ENCODE results near the gene METTL17. TPM values are rescaled to one million over a fixed set of nuclear protein-coding genes. Genes with fewer than 3 reads are reported as not detected.
"Not testable (repeated sequence)": the region's sequence is repeated elsewhere in the genome, so short reads cannot be mapped to it uniquely, and the experiment has no call there.

METTL17 gene
- total RNA-seq, 1 experiment from 2014 or later: 80.5 TPM

DNA sequence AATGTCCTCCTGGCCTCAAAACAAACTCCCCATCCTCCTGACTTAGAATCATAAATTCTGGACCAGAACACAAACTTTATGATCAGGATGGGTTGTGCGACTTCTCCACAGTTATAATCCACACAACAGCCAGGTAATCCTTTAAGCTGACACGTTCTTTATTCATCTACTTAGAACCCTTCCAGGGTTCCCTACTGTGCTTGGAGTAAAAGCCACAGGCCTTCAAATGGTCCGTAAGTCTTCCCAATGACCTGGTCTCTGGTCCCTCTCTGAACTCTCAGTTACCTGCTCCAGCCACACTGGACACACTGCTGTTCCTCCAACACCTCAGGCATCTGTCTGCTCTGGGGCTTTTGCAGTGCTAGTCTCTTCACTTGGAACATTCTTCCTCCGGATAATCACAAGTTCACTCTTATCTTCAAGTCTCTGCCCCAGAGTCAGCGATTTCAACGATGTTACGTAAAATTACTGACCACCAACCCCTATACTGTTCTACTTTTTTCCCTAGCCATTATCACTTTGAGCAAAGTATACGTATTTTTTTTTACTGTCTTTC lies 50.7 kb downstream of the METTL17 start:
- Mint-ChIP-seq H3K9me3 (ENCODE audit: unreplicated experiment) (no peaks in the 10 kb centered on the region), H3K36me3 (ENCODE audit: insufficient read depth, unreplicated experiment) (no peaks in the 10 kb centered on the region)

DNA sequence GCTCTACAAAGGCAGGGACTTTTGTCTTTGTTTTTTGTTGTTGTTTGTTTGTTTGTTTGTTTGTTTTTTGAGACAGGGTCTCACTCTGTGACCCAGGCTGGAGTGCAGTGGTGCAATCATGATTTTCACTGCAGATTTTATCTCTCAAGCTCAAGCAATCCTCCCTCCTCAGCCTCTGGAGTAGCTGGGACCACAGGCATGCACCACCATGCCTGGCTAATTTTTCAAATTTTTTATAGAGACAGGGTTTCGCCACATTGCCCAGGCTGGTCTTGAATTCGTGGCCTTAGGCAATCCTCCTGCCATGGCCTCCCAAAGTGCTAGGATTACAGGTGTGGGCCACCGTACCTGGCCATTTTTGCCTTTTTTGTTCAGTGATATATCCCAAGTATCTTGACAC lies 51.2 kb downstream of the METTL17 start:
- H3K9me3 Mint-ChIP-seq (ENCODE audit: unreplicated experiment); H3K27ac Mint-ChIP-seq (ENCODE audit: unreplicated experiment): not testable (repeated sequence)

More for the DNA sequence above, 50.7 kb downstream of the METTL17 start:
- Histone ChIP-seq H3K9me3 (no peaks in the 10 kb centered on the region), H3K4me1 (peaks cover 24% of the 10 kb centered on the region), H3K36me3 (ENCODE audit: control insufficient read depth, insufficient read depth, low read length) (no peaks in the 10 kb centered on the region), H3K27me3 (replicated peaks; ENCODE audit: control insufficient read depth, insufficient read depth, low read length) (no peaks in the 10 kb centered on the region), H3K4me3 (ENCODE audit: low read depth, low read length) (no peak overlapping the region)
- Mint-ChIP-seq H3K27ac (ENCODE audit: unreplicated experiment) (no peak overlapping the region), H3K4me3 (ENCODE audit: unreplicated experiment) (no peak overlapping the region), H3K27me3 (ENCODE audit: insufficient read depth, unreplicated experiment) (peaks cover 16% of the 10 kb centered on the region), H3K4me1 (ENCODE audit: low read depth, unreplicated experiment) (peaks cover 21% of the 10 kb centered on the region)
- intact Hi-C loops (cut with micrococcal nuclease; ENCODE audit: unreplicated experiment): loop anchor here (1.0 kb wide), 4 partner anchors 26 to 183 kb away; no protein-coding TSS in a partner anchor
- TF ChIP-seq, protein P1, sequence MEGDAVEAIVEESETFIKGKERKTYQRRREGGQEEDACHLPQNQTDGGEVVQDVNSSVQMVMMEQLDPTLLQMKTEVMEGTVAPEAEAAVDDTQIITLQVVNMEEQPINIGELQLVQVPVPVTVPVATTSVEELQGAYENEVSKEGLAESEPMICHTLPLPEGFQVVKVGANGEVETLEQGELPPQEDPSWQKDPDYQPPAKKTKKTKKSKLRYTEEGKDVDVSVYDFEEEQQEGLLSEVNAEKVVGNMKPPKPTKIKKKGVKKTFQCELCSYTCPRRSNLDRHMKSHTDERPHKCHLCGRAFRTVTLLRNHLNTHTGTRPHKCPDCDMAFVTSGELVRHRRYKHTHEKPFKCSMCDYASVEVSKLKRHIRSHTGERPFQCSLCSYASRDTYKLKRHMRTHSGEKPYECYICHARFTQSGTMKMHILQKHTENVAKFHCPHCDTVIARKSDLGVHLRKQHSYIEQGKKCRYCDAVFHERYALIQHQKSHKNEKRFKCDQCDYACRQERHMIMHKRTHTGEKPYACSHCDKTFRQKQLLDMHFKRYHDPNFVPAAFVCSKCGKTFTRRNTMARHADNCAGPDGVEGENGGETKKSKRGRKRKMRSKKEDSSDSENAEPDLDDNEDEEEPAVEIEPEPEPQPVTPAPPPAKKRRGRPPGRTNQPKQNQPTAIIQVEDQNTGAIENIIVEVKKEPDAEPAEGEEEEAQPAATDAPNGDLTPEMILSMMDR (IDR thresholded peaks at IDR 0.05; ENCODE audit: insufficient read depth in 1 of 2, low read depth in 1 of 2, low read length in 1 of 2, severe bottlenecking in 1 of 2, unreplicated experiment in 1 of 2): no peak
- DNase-seq: no peak
- ChIA-PET CTCF (interaction anchor here (0.8 to 4.0 kb wide), 12 partner anchors 9 to 397 kb away, joined by 3 to 229 read pairs (median 8); partner anchors contain the start of genes ARHGEF40 and SLC39A2), POLR2A (interaction anchor here (2.0 kb wide), 1 partner anchor 26 kb away, joined by 12 read pairs; no protein-coding TSS in a partner anchor)
- BruUV-seq (replicated peaks): no TSS peak

DNA sequence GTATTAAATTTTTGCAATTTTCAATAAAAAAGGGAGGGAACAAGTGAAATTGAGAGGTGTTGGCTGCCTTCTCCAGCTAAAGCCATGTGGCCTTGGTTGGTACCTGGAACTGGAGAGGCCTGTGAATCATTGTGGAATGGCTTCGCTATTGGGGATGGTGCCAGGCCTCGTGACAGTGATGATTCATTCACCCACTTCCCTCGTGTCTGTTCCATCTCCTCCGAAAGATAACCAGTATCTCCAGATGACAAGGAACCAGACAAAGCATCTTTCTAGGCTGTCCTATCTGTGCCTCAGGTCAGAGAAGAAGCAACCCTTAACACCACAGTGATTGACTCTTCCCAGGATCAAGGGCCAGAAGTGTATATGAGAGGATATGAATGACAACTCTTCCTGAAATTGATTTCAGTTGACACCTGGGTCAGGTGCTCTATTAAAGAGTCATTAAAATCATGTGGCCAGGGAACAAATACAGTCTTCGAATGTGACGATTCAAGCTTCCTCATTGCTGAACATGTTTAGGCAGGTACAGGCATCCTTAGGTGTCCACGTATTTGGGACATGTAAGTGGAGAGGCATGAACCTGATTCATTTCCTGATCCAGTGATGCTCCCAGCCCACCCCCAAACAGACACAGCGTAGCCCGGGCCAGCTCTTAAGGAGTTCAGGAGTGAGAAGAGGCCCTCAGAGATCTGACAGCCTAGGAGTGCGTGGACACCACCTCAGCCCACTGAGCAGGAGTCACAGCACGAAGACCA lies 52.1 kb downstream of the METTL17 start, which contains the start of gene RNASE7:
Gene RNASE7 (plus strand): TSS at position 687 of the 758 bp plus-strand sequence. CDS start 631 bp downstream, outside the sequence.
- Histone ChIP-seq H3K4me1 (peaks cover 24% of the 10 kb centered on the region), H3K4me3 (ENCODE audit: low read depth, low read length) (no peak within 1 kb of the TSS), H3K27me3 (replicated peaks; ENCODE audit: control insufficient read depth, insufficient read depth, low read length) (no peaks in the 10 kb centered on the region), H3K9me3 (no peaks in the 10 kb centered on the region), H3K36me3 (ENCODE audit: control insufficient read depth, insufficient read depth, low read length) (no peaks in the 10 kb centered on the region)
- BruUV-seq (replicated peaks): no TSS peak
- intact Hi-C loops (cut with micrococcal nuclease; ENCODE audit: unreplicated experiment): no loop called here
- DNase-seq: no peak
- POLR2A ChIA-PET: no interaction called here
- CTCF ChIA-PET: interaction anchor here (0.7 to 4.0 kb wide), 2 partner anchors 27 kb away, joined by 3 to 229 read pairs; no protein-coding TSS in a partner anchor
- H3K36me3 Mint-ChIP-seq (ENCODE audit: insufficient read depth, unreplicated experiment): no peaks in the 10 kb centered on the region
- TF ChIP-seq, protein P1 (IDR thresholded peaks at IDR 0.05; ENCODE audit: insufficient read depth in 1 of 2, low read depth in 1 of 2, low read length in 1 of 2, severe bottlenecking in 1 of 2, unreplicated experiment in 1 of 2): no peak
- no peaks in the 10 kb centered on the region for H3K9me3 Mint-ChIP-seq (ENCODE audit: unreplicated experiment)
- no peak within 1 kb of the TSS for H3K4me3 Mint-ChIP-seq (ENCODE audit: unreplicated experiment)
- peaks cover 16% of the 10 kb centered on the region for H3K27me3 Mint-ChIP-seq (ENCODE audit: insufficient read depth, unreplicated experiment)
- peaks cover 21% of the 10 kb centered on the region for H3K4me1 Mint-ChIP-seq (ENCODE audit: low read depth, unreplicated experiment)
- no peak within 1 kb of the TSS for H3K27ac Mint-ChIP-seq (ENCODE audit: unreplicated experiment)

More for the DNA sequence above, 51.2 kb downstream of the METTL17 start:
- DNase-seq; POLR2A ChIA-PET; H3K9me3 ChIP-seq; BruUV-seq (replicated peaks); H3K4me3 Mint-ChIP-seq (ENCODE audit: unreplicated experiment); H3K4me3 ChIP-seq (ENCODE audit: low read depth, low read length); H3K36me3 Mint-ChIP-seq (ENCODE audit: insufficient read depth, unreplicated experiment); H3K36me3 ChIP-seq (ENCODE audit: control insufficient read depth, insufficient read depth, low read length); H3K27me3 ChIP-seq (replicated peaks; ENCODE audit: control insufficient read depth, insufficient read depth, low read length): not testable (repeated sequence)
- intact Hi-C loops (cut with micrococcal nuclease; ENCODE audit: unreplicated experiment): loop anchor here (1.0 kb wide), 4 partner anchors 27 to 184 kb away; no protein-coding TSS in a partner anchor
- H3K4me1 ChIP-seq: peaks cover 24% of the 10 kb centered on the region
- Mint-ChIP-seq H3K27me3 (ENCODE audit: insufficient read depth, unreplicated experiment) (peaks cover 16% of the 10 kb centered on the region), H3K4me1 (ENCODE audit: low read depth, unreplicated experiment) (peaks cover 21% of the 10 kb centered on the region)
- CTCF ChIA-PET: interaction anchor here (1.2 to 4.0 kb wide), 8 partner anchors 9 to 183 kb away, joined by 3 to 229 read pairs (median 9); partner anchors contain the start of gene ARHGEF40

All from Caco-2 (cell line).